Upper lobe of left lung (tissue), 4 donors: ENCODE data around the gene CAPN3.

Experiments used
- EP300 ChIP-seq, 4 donors: sonication (generic); formaldehyde crosslinking; IDR thresholded peaks; one replicate each; pipeline ENCODE4 v1.5.1; 2017; ENCODE audit warnings: antibody characterized with exemption in 4 of 4, control low read depth in 2 of 4
- POLR2A ChIP-seq, 4 donors: fragments of 450-650 bp; IDR thresholded peaks; one replicate each; pipeline ENCODE4 v1.5.1; 2016 to 2017; ENCODE audit warnings: antibody characterized with exemption in 4 of 4, mild to moderate bottlenecking in 2 of 4
- POLR2AphosphoS5 ChIP-seq, 2 donors: sonication (generic); formaldehyde crosslinking; IDR thresholded peaks; one replicate each; pipeline ENCODE4 v1.5.1; 2017; ENCODE audit warnings: antibody characterized with exemption in 2 of 2
- TF ChIP-seq, protein P1 (sequence below), 6 experiments: fragments of 450-650 bp in 4 of 6; fragments of 200-600 bp in 2 of 6; sonication (generic) in 2 of 6; IDR thresholded peaks; one replicate each; pipeline ENCODE4 v1.5.1; 2016 to 2019; ENCODE audit warnings: antibody characterized with exemption in 6 of 6

DNA sequence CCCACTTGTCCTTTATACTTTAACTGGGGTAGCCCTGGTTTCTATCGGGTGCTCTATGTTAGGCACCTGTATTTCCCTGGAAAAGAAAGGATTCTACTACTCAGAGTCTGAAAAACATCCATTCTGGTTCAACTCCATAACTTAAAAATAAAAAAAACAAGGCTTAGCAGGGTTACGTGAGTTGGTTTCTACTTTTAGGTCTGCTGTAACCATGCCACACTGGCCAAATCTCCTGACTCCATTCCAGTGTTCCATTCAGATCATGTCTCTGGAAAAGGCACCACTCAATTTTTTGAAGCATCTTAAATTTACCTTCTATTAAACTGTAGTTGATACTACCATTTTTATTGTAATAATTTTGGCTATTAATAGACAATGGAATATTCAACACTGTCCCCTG is 62.1 kb downstream of the CAPN3 start:
- TF ChIP-seq POLR2A (IDR thresholded peaks at IDR 0.05) (no peak), EP300 (IDR thresholded peaks at IDR 0.05) (no peak), POLR2AphosphoS5 (IDR thresholded peaks at IDR 0.05) (no peak)
- TF ChIP-seq, protein P1, sequence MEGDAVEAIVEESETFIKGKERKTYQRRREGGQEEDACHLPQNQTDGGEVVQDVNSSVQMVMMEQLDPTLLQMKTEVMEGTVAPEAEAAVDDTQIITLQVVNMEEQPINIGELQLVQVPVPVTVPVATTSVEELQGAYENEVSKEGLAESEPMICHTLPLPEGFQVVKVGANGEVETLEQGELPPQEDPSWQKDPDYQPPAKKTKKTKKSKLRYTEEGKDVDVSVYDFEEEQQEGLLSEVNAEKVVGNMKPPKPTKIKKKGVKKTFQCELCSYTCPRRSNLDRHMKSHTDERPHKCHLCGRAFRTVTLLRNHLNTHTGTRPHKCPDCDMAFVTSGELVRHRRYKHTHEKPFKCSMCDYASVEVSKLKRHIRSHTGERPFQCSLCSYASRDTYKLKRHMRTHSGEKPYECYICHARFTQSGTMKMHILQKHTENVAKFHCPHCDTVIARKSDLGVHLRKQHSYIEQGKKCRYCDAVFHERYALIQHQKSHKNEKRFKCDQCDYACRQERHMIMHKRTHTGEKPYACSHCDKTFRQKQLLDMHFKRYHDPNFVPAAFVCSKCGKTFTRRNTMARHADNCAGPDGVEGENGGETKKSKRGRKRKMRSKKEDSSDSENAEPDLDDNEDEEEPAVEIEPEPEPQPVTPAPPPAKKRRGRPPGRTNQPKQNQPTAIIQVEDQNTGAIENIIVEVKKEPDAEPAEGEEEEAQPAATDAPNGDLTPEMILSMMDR (IDR thresholded peaks at IDR 0.05) = no peak
